GM18951 (cell line): ENCODE results near the gene LINGO4.

Source experiments
- POLR2A ChIP-seq: IDR thresholded peaks from 4 replicates; pipeline ENCODE4 v1.6.1; 2011; ENCODE audit warnings: mild to moderate bottlenecking; ENCODE audit not compliant: insufficient read length, insufficient read depth; ENCODE audit errors: extremely low read depth
- in situ Hi-C: fragments of 300-500 bp; cut with MboI; formaldehyde crosslinking; loops from one replicate; pipeline ENCODE4 v1.12.0; 2022; ENCODE audit warnings: low sequenced_read_pairs, mixed read lengths, inconsistent platforms; ENCODE audit not compliant: unreplicated experiment

LINGO4 gene

DNA sequence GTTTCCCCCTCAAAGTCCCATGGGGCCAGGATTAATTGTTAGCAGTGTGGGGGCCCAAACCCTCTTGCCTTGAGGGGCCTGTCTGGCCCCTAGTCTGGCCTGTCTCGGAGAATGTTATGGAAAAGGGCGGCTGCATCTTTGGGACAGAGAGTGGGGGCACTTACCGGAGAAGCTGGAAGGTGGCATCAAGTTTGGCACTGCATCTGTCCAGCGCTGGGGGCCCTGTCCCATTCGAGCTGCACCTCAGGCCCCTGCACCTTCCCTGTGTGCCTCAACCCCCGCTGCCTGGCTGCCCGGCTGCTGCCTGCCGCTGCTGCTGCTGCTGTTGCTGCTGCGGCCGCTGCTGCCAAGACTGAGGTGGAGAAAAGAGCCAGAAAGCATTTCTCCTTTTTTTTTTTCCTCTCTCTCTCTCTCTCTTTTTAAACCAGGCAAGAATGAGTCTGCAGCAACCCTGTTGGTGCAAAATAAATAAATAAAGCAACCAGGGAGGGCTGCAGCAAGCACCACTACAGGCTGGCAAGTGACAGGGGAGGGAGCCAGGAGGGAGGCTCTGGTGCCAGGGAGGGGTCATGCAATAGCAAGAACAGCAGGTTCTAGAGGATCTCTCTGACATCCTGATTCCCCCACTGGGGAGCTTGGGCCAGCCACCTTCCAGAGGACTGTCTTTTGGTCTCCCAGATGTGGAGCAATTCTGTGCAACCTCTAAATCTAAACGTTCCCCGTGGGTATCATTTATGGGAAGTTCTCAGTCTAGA lies at the start of gene LINGO4:
Gene LINGO4, minus strand, starts transcription at position 354 of the 755 bp plus-strand sequence. CDS start 2,715 bp downstream, outside the sequence.
- in situ Hi-C loops = no loop called here

DNA sequence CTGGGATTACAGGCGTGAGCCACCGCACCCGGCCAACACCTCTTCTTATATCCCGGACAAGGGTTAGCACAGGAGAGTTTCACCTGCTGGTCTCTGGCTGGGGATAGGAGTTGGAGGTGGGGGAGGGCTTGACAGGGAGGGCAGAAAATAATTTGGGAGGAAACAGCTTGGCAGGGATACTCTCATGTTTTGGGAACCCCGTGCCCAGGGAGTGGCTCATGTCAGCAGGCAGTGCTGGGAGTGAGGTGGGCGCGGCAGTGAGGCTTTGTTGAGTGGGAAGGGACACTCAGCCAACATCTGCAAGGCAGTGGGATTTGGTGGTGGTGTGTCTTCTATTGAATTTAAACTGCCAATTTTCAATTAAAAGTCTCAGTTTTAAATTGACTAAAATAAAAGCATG lies 49.4 kb upstream of the LINGO4 start:
- no peak for TF ChIP-seq POLR2A
- in situ Hi-C loops = no loop called here

More for the DNA sequence above, at the start of gene LINGO4:
- TF ChIP-seq POLR2A = no peak

DNA sequence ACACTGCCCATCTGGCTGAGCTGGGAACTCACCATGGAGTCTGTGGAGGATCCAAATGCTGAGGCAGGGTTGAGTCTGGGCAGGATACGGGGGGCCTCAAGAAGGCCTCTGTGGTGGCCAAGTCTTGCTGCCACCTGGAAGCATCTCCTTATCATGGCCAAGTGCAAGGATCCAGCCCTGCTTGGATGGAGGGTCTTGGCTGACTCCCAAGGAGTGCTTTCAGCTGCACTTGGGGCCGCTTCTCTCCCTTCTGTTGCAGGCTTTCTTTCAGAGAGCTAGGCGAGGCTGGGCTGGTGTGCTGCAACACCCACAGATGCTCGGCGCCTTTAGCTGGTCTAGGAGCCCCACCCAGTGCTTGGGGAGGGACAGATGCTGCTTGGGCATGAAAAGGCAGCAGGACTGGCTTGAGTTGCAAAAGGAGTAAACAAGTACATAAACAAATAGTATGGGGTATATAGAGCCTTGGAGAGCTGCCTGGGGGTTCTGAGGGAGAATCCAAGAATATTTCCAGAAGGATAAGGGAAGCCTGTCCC lies 48.3 kb upstream of the LINGO4 start, which contains the start of gene THEM5:
Gene THEM5, minus strand, starts transcription at position 302 of the 533 bp plus-strand sequence. Its CDS starts 147 bp downstream, at position 155.
- in situ Hi-C loops = no loop called here
- no peak for TF ChIP-seq POLR2A

DNA sequence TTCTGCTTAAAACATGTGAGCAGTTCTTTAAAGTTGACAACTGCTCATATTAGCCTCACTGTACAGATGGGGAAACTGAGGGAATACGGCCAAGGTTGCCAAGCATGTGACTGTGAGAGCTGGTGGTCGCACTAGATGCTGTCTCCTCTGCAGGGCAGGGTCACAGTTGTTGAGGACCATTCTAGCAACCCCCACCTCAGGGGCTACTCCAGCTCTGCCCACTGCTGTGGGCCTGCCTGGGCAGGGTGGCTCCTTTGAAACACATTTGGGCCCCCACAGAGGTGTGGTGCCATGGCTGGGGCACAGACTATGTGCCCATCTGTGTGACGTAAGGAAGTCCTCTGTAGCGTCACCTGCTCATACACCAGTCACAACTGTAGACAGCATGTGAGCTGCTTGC lies 47.5 kb upstream of the LINGO4 start:
- in situ Hi-C loops = no loop called here
- no peak for TF ChIP-seq POLR2A

DNA sequence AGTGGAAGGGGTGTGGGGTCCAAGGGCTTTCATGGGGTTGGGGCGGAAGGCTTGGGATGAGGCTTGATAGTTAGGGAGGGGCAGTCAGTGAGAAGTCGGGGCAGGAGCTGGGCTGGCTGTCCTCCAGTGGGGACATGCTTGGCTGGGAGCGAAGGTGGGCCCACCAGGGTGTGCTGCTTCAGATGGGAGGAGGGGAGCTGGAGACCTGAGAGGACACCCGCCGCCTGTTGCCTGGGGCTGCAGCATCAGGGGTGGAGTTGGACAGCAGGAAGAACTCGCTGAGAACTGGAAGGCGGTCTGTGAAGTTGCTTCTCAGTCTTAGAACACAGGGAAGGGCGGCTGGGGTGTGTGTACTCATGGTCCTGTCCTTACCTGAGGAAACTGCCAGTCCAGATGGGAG lies 46.7 kb upstream of the LINGO4 start:
- TF ChIP-seq POLR2A = no peak
- in situ Hi-C loops = no loop called here

GRCh38 chr1:151849871-151850270 lies 44.7 kb upstream of the LINGO4 start:
- TF ChIP-seq POLR2A = no peak
- in situ Hi-C loops = loop anchor here (25.0 kb wide), 1 partner anchor 263 kb away; no protein-coding TSS in a partner anchor

GRCh38 chr1:151849126-151849525 lies 43.9 kb upstream of the LINGO4 start:
- in situ Hi-C loops = loop anchor here (25.0 kb wide), 1 partner anchor 262 kb away; no protein-coding TSS in a partner anchor
- no peak for TF ChIP-seq POLR2A

- no peak for TF ChIP-seq POLR2A
- in situ Hi-C loops = loop anchor here (25.0 kb wide), 1 partner anchor 261 kb away; no protein-coding TSS in a partner anchor
These were observed 42.8 kb upstream of the LINGO4 start for GRCh38 chr1:151847867-151848596.

GRCh38 chr1:151846686-151847237 lies 41.5 kb upstream of the LINGO4 start:
- in situ Hi-C loops = loop anchor here (25.0 kb wide), 1 partner anchor 259 kb away; no protein-coding TSS in a partner anchor
- no peak for TF ChIP-seq POLR2A

DNA sequence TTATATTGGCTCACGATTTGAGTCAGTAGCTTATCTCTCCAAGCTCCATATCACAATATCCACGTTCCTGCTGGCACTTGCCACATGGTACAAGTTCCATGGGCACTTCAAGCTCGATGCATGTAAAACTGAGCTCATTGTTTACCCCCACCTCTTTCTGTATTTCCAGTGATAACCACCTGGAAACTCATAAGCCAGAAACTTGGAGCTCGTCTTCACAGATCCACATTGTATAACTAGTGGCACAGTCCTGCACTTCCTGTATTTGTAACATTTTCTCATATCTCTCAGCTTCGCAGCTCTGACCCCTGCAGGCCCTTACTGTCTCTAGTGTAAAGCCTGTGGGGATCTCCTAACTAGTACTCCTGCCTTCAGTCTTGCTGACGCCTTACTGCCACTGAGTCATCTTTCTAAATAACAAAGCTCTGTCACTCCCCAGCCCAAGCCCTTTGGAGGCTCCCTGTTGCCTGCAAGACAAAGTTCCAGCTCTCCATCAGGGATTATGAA lies 40.9 kb upstream of the LINGO4 start:
- TF ChIP-seq POLR2A = no peak
- in situ Hi-C loops = loop anchor here (25.0 kb wide), 1 partner anchor 259 kb away; no protein-coding TSS in a partner anchor

DNA sequence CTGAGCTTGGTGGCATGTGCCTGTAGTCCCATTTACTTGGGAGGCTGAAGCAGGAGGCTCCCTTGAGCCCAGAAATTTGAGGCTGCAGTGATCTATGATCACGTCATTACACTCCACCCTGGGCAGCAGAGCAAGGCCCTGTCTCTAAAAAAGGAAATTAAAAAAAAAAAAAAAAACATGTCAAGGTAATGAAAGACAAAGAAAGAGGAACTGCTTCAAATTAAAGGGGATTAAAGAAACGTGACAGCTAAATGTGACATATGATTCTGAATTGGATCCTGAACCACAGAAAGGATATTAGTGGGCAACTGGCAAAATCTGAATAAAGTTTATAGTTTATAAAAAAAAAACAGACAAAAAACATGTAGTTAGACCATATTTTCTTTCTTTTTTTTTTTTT lies 38.2 kb upstream of the LINGO4 start:
- no peak for TF ChIP-seq POLR2A
- in situ Hi-C loops = loop anchor here (25.0 kb wide), 1 partner anchor 256 kb away; no protein-coding TSS in a partner anchor

- TF ChIP-seq POLR2A = no peak
- in situ Hi-C loops = loop anchor here (25.0 kb wide), 1 partner anchor 254 kb away; no protein-coding TSS in a partner anchor
These were observed 35.9 kb upstream of the LINGO4 start for GRCh38 chr1:151841141-151841540.
